Liver (tissue), 3 donors: ENCODE measurements around the gene PLS3.

Experiments used
- RAD21 ChIP-seq, 2 donors: IDR thresholded peaks; 2 replicates each; pipeline ENCODE4 v1.6.1; 2016; ENCODE audit warnings: antibody characterized with exemption in 2 of 2, mild to moderate bottlenecking in 2 of 2
- RXRA ChIP-seq, 2 donors: IDR thresholded peaks; 2 replicates each; pipeline ENCODE4 v1.6.1; 2017 to 2018; ENCODE audit warnings: antibody characterized with exemption in 2 of 2, mild to moderate bottlenecking in 1 of 2
- YY1 ChIP-seq: IDR thresholded peaks from 2 replicates; pipeline ENCODE4 v1.6.1; 2016; ENCODE audit warnings: antibody characterized with exemption, mild to moderate bottlenecking
- TF ChIP-seq, protein P1 (sequence below): fragments of 150-350 bp; IDR thresholded peaks from 2 replicates; pipeline ENCODE4 v1.5.1; 2017; ENCODE audit warnings: improper control_type of control experiment, low read depth, low read length; ENCODE audit not compliant: missing input control
- TF ChIP-seq, protein P2 (sequence below): IDR thresholded peaks from 2 replicates; pipeline ENCODE4 v1.6.1; 2016; ENCODE audit warnings: antibody characterized with exemption, mild to moderate bottlenecking
- TF ChIP-seq, protein P3 (sequence below): IDR thresholded peaks from 2 replicates; pipeline ENCODE4 v1.6.1; 2016; ENCODE audit warnings: antibody characterized with exemption
- TF ChIP-seq, protein P4 (sequence below): IDR thresholded peaks from 2 replicates; pipeline ENCODE4 v1.6.1; 2016; ENCODE audit warnings: antibody characterized with exemption
- donor health status: healthy.
- donor health status: healthy.

DNA sequence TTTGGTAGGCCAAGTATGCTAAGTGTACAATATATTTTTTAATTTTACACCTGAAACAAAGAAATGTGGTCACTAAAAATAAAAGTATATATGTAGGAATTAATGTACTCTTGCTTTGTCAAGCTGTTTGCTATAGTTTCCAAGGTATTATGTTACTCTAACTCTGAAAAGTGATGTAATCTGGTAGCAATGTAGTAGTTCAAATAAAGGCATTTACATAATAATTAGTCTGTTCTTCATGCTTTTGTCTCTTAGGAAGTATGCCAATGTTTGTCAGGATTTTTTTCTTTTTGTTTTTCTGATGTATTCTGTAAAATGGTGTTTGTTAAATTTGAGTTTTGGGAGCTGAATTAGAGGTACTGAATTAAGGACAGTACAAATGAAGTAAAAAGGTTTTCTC is 89.5 kb downstream of the PLS3 start:
- TF ChIP-seq, protein P1, sequence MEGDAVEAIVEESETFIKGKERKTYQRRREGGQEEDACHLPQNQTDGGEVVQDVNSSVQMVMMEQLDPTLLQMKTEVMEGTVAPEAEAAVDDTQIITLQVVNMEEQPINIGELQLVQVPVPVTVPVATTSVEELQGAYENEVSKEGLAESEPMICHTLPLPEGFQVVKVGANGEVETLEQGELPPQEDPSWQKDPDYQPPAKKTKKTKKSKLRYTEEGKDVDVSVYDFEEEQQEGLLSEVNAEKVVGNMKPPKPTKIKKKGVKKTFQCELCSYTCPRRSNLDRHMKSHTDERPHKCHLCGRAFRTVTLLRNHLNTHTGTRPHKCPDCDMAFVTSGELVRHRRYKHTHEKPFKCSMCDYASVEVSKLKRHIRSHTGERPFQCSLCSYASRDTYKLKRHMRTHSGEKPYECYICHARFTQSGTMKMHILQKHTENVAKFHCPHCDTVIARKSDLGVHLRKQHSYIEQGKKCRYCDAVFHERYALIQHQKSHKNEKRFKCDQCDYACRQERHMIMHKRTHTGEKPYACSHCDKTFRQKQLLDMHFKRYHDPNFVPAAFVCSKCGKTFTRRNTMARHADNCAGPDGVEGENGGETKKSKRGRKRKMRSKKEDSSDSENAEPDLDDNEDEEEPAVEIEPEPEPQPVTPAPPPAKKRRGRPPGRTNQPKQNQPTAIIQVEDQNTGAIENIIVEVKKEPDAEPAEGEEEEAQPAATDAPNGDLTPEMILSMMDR = no peak
- TF ChIP-seq, protein P2, sequence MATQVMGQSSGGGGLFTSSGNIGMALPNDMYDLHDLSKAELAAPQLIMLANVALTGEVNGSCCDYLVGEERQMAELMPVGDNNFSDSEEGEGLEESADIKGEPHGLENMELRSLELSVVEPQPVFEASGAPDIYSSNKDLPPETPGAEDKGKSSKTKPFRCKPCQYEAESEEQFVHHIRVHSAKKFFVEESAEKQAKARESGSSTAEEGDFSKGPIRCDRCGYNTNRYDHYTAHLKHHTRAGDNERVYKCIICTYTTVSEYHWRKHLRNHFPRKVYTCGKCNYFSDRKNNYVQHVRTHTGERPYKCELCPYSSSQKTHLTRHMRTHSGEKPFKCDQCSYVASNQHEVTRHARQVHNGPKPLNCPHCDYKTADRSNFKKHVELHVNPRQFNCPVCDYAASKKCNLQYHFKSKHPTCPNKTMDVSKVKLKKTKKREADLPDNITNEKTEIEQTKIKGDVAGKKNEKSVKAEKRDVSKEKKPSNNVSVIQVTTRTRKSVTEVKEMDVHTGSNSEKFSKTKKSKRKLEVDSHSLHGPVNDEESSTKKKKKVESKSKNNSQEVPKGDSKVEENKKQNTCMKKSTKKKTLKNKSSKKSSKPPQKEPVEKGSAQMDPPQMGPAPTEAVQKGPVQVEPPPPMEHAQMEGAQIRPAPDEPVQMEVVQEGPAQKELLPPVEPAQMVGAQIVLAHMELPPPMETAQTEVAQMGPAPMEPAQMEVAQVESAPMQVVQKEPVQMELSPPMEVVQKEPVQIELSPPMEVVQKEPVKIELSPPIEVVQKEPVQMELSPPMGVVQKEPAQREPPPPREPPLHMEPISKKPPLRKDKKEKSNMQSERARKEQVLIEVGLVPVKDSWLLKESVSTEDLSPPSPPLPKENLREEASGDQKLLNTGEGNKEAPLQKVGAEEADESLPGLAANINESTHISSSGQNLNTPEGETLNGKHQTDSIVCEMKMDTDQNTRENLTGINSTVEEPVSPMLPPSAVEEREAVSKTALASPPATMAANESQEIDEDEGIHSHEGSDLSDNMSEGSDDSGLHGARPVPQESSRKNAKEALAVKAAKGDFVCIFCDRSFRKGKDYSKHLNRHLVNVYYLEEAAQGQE = no peak
- TF ChIP-seq RXRA (IDR thresholded peaks at IDR 0.05) = no peak
- TF ChIP-seq, protein P3, sequence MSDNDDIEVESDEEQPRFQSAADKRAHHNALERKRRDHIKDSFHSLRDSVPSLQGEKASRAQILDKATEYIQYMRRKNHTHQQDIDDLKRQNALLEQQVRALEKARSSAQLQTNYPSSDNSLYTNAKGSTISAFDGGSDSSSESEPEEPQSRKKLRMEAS = no peak
- TF ChIP-seq YY1 = no peak
- TF ChIP-seq, protein P4, sequence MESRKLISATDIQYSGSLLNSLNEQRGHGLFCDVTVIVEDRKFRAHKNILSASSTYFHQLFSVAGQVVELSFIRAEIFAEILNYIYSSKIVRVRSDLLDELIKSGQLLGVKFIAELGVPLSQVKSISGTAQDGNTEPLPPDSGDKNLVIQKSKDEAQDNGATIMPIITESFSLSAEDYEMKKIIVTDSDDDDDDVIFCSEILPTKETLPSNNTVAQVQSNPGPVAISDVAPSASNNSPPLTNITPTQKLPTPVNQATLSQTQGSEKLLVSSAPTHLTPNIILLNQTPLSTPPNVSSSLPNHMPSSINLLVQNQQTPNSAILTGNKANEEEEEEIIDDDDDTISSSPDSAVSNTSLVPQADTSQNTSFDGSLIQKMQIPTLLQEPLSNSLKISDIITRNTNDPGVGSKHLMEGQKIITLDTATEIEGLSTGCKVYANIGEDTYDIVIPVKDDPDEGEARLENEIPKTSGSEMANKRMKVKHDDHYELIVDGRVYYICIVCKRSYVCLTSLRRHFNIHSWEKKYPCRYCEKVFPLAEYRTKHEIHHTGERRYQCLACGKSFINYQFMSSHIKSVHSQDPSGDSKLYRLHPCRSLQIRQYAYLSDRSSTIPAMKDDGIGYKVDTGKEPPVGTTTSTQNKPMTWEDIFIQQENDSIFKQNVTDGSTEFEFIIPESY = no peak
- no peak for TF ChIP-seq RAD21 (IDR thresholded peaks at IDR 0.05)
